HUDEP-2 (cell line): Measurements from ENCODE around the gene MINK1.
"Not testable (repeated sequence)": the region's sequence is repeated elsewhere in the genome, so short reads cannot be mapped to it uniquely, and the experiment has no call there.

Experiments
- DNase-seq, 76 experiments: peaks; one replicate each; lab custom pipeline; 2025; ENCODE audit not compliant: unreplicated experiment in 76 of 76; lab: John Stamatoyannopoulos, UW

The MINK1 gene

DNA sequence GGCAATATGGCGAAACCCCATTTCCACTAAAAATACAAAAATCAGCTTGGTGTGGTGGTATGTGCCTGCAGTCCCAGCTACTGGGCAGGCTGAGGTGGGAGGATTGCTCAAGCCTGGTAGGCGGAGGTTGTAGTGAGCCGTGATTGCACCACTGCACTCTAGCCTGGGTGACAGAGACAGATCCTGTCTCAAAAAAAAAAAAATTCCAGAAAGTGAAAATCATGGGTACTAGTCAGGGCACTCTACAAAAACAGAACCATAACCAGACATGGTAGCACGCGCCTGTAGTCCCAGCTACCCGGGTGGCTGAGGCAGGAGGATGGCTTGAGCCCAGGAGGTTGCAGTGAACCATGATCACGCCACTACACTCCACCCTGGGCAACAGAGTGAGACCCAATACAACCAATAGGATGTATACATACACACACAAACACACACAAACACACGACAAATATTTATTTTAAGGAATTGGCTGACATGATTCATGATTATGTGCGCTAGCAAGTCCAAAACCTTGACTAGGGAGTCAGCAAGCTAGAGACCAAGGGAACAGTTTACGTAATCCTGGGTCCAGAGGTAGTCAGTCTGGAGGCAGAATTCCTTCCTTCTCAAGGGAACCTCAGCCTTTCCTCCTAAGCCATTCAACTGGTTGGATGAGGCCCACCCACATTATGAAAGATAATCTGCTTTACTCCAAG lies 87.4 kb downstream of the MINK1 start:
- DNase-seq, result no peak

DNA sequence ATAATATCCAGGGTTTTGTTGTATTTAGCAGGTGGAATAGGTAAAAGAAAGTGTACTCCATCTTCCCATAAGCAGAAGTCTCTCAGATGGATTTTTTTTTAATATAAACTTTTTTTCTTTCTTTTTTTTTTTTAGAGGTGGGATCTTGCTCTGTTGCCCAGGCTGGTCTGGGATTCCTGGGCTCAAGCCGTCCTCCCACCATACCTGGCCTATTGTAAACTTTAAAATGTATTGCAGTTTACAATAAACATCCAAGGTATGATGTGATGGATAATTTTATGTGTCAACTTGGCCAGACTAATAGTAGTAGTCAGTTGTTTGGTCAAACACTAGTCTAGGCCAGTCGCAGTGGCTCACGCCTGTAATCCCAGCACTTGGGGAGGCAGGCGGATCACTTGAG lies 88.2 kb downstream of the MINK1 start:
- DNase-seq, result no peak

DNA sequence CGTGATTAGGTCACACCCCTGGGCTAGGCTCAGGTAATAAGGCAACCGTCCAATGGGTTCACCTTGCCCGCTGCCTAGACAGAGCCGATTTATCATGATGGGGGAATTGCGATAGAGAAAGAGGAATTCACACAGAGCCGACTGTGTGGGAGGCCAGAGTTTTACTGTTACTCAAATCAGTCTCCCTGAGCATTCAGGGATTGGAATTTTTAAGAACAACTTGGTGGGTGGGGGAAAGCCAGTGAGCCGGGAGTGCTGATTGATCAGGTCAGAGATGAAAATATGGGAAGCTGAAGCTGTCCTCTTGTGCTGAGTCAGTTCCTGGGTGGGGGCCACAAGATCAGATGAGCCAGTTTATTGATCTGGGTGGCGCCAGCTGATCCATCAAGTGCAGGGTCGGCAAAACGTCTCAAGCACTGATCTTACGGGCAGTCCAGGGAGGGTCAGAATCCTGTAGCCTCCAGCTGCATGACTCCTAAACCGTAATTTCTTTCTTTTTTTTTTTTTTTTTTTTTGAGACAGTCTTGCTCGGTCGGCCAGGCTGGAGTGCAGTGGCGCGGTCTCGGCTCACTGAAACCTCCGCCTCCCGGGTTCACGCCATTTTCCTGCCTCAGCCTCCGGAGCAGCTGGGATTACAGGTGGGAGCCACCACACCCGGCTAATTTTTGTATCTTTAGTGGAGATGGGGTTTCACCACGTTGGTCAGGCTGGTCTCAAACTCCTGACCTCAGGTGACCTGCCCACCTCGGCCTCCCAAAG lies 93.6 kb downstream of the MINK1 start:
- DNase-seq, result not testable (repeated sequence)

DNA sequence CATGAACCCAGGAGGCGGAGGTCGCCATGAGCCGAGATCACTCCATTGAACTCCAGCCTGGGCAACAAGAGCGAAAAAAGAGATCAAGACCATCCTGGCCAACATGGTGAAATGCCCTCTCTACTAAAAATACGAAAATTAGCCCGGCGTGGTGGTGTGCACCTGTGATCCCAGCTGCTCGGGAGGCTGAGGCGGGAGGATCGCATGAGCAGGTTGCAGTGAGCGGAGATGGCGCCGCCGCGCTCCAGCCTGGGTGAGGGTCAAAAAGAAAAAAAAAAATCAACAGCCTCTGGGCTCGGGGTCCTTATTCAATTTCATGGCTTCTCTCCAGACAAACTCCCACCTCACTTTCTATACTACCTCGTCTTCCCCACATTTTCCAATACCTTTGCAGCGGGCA lies 95.7 kb downstream of the MINK1 start:
- DNase-seq, result no peak

DNA sequence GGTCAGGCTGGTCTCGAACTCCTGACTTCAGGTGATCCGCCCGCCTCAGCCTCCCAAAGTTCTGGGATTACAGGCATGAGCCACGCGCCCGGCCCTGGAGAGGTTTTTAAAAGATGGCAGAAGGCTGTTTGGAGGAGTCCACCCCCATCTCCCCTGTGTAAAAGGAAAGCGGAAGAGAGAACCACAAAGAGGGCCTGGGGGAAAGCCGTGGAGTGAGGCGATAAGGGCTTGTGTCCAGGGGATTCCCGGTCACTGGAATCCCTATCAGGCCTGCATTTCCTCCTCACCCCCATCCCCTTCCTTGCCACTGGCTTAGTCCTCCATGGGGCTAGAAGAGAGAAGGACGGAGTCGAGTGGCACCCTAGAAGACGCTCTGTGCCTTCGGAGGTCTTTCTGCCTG lies 98.8 kb downstream of the MINK1 start, which contains the start of gene GP1BA:
TSS of gene GP1BA (plus strand) at position 315 of the 400 bp plus-strand sequence. CDS start 328 bp downstream, outside the sequence.
- DNase-seq, result no peak

DNA sequence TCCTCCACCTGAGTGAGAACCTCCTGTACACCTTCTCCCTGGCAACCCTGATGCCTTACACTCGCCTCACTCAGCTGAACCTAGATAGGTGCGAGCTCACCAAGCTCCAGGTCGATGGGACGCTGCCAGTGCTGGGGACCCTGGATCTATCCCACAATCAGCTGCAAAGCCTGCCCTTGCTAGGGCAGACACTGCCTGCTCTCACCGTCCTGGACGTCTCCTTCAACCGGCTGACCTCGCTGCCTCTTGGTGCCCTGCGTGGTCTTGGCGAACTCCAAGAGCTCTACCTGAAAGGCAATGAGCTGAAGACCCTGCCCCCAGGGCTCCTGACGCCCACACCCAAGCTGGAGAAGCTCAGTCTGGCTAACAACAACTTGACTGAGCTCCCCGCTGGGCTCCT lies 99.6 kb downstream of the MINK1 start:
- no peak for DNase-seq

DNA sequence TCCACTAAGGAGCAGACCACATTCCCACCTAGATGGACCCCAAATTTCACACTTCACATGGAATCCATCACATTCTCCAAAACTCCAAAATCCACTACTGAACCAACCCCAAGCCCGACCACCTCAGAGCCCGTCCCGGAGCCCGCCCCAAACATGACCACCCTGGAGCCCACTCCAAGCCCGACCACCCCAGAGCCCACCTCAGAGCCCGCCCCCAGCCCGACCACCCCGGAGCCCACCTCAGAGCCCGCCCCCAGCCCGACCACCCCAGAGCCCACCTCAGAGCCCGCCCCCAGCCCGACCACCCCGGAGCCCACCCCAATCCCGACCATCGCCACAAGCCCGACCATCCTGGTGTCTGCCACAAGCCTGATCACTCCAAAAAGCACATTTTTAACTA lies 100.5 kb downstream of the MINK1 start:
- DNase-seq, result no peak

DNA sequence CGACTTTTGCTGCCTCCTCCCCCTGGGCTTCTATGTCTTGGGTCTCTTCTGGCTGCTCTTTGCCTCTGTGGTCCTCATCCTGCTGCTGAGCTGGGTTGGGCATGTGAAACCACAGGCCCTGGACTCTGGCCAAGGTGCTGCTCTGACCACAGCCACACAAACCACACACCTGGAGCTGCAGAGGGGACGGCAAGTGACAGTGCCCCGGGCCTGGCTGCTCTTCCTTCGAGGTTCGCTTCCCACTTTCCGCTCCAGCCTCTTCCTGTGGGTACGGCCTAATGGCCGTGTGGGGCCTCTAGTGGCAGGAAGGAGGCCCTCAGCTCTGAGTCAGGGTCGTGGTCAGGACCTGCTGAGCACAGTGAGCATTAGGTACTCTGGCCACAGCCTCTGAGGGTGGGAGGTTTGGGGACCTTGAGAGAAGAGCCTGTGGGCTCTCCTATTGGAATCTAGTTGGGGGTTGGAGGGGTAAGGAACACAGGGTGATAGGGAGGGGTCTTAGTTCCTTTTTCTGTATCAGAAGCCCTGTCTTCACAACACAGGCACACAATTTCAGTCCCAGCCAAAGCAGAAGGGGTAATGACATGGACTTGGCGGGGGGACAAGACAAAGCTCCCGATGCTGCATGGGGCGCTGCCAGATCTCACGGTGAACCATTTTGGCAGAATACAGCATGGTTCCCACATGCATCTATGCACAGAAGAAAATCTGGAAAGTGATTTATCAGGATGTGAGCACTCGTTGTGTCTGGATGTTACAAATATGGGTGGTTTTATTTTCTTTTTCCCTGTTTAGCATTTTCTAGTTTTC lies 101.2 kb downstream of the MINK1 start:
- peak in 15 of 76 experiments; percentile 4 to 54 (median 20) for DNase-seq

DNA sequence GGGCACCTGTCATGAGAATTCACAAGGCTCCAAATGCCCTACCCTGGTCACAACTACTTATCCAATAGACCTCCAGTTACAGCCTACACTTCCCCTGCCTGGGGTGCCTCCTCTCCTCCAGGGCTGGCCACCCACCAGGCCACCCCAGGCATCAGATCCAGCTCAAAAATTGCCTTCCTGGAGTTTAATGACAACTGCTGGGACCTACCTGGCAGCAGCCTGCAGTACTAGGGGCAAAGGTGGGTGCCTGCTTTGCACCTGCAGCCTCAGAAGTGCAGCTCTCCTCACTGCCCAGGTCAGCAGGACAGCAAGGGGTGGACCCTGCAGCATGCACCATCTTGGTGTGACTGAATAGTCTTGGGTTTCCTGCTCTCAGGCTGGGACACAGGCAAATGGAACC lies 102.5 kb downstream of the MINK1 start:
- no peak for DNase-seq

DNA sequence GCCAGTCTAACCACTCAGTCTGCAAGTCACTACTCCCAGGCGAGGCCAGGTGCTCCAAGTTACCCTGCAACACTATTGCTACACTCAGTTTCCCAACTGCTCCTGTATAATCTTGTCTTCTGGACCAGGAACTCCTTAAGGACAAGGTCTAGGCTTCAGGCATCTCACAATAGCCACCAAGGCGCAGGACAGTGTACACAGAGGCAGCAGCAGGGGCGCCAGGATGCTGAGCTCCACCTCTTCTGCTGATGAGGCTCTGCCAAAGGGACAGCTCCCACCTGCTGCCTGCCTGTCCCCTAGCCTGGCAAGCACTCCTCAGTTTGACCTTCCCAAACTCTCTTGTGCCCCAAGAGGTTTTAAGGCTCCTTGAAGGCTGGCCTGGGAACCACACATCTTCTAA lies 103.3 kb downstream of the MINK1 start:
- DNase-seq, result no peak

DNA sequence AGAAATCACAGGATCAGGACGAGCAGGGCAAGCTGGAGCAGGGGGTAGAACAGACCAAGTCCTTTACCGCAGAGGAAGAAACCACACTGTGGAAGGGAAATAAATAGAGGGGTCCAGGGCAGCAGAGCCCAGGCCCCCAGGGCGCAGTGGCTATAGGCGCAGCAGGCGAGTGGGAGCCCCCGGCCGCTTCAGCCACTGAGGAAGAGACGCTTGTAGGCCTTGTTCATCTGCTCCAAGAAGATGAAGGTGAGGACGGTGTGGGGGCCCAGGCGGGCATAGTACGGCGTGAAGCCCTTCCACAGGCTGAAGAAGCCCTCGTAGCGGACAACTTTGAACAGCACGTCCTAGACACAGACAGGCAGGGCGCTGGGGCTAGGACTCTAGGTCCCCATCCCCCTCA lies 104.4 kb downstream of the MINK1 start:
- no peak for DNase-seq

DNA sequence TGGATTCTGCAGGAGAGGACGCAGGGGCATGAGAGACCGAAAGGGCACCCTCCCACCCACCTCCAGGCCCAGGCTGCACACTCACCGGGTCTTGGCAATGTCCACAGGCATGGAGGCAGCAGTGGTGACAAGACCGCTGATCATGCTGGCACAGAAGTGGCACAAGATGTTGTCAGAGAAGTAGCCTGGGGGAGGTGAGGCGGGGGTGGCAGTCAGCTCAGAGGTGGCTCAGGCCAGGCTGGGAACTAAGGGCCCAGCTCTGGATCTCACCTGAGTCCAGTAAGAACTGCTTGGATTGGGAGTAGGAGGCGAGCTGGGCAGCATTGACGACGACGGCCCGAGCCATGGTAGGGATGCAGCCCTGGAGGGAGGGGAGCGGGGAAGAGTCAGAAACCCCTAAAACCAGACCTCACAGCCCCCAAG lies 104.9 kb downstream of the MINK1 start:
- no peak for DNase-seq

DNA sequence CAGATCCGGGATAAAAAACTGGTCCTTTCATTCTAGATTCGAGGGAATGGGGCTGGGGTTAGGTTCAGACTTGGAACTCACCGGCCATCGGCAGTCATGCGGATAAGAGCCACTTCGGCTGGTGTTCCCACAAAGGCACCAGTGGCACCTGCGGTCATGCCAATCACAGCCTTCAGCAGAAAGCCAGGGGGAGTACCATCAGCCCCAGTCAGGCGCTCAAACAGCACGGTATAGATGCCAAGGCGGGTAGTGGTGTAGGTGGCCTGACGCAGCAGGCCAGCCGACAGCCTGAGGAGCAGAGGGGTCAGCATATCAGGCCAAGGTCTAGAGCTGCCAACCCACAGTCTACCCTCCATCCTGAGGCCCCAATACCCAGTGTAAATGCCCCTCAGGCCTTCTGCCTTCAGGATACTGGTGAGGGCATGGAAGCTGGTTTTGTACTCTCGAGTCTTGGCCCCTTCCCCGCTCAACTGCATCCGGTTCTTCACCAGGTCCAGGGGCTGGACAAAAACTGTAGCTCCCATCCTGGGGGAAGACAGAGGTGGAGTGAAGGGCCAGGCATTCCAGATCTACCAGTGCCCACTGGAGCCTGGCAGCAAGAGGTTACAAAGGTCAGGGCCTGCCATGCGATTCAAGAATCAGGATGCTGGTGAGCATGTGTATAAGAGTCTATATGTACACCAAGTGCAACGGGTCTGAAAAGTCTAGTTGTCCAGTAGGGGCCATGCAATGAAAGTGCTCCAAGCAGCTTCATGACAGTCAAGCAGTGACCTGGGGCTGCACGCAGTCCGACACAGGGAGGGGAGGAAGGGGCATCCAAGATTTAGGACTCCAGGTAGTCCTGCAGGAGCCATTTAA lies 105.8 kb downstream of the MINK1 start:
- DNase-seq, result peak in 2 of 76 experiments; percentile 28 to 52

DNA sequence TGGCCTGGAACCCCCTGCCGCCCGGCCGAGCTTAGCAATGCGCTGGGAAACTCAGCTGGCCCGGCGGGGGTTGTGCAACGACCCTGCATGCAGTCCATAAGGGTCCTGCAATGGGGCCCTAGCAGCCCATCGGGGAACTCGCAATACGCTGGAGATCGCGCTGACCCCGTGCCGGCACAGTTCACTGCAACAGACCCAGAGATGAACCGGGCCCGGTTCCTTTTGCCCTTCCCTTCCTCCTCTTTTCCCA lies 106.3 kb downstream of the MINK1 start:
- peak in 2 of 76 experiments; percentile 8 to 43 for DNase-seq

DNA sequence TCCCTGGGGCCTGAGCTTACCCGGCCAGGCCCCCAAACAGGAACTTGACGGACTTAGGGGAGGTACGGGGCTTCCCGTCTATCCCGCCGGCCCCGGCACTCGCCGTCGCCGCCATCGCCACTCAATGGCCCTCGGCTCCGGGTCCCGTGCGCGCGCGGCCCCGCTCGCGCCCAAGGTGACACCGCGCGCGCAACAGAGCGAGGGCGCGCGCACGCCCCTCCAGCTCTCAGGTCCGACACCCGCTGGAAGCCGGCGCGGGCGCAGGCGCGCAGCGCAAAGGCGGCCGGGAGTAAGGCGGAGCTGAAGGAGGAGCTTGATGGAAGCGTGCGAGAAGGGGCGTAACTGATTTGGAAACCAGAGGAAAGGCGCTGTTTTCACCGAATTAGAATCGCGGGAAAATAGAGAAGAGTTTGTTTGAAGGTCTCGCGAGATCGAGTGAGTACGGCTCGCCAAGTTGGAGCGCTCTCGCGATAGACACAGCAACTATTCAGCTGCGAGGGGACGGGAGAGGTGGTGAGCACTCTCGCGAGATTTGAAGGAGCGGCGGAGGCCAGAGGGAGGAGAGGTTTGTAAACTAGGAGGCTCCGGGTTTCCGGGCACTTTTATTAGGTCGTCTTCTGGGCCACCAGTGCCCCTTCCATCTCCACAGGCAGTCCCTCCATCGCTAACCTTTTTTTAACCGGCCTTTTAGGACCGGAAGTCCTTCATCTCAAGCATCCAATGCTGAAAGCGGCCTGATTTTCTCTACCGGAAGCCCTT lies 106.8 kb downstream of the MINK1 start, which contains the start of the genes RNF167 and SLC25A11:
TSS of gene RNF167 (plus strand) at position 473 of the 759 bp plus-strand sequence. CDS start 642 bp downstream, outside the sequence.
TSS of gene SLC25A11 (minus strand) at position 251 of the 759 bp plus-strand sequence. CDS start at position 115, 136 bp downstream.
- peak in 75 of 76 experiments; percentile 74 to 100 (median 97) for DNase-seq

DNA sequence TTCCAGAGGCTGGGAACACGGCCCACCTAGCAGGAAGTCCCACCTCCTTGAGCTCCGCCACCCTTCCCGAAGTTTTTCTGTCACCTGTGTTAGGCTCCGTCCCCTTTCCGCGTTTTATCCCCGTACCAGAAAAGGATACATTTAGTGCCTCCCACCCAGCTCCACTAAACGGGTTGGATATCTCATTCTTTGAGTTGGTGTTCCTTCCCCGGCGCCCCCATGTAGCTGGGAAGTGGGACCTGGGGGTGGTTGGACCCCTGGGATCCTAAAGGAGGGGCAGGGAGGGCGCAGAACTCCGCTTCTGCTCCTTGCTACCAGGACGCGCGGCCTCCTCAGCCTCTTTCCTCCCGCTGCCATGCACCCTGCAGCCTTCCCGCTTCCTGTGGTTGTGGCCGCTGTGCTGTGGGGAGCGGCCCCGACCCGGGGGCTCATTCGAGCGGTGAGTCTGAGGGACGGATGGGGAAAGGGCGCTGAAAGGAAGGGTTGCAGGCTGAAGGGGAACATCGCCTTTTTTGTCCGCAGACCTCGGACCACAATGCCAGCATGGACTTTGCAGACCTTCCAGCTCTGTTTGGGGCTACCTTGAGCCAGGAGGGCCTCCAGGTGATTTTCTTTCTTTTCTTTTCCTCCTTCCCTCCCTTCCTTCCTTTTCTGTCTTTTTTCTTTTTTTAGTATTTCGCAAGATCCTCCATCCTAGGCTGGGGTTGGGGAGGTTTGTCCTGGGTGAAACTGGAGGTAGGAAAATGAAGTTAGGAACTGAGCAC lies 107.6 kb downstream of the MINK1 start:
- peak in 7 of 76 experiments; percentile 22 to 84 (median 59) for DNase-seq

DNA sequence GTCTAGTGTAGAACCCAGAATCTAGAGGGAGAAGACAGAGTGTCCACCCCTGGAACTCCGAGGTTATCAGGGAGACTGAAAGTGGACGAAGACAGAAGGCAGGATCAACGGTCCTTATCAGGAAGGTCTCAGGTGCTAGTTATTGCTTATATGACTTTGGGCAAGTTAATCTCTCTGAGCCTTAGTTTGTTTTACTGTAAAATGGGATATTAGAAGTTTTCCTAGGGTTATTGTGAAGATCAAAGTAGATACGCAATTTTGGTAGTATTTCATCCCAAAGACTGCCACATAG lies 108.1 kb downstream of the MINK1 start:
- DNase-seq, result no peak

DNA sequence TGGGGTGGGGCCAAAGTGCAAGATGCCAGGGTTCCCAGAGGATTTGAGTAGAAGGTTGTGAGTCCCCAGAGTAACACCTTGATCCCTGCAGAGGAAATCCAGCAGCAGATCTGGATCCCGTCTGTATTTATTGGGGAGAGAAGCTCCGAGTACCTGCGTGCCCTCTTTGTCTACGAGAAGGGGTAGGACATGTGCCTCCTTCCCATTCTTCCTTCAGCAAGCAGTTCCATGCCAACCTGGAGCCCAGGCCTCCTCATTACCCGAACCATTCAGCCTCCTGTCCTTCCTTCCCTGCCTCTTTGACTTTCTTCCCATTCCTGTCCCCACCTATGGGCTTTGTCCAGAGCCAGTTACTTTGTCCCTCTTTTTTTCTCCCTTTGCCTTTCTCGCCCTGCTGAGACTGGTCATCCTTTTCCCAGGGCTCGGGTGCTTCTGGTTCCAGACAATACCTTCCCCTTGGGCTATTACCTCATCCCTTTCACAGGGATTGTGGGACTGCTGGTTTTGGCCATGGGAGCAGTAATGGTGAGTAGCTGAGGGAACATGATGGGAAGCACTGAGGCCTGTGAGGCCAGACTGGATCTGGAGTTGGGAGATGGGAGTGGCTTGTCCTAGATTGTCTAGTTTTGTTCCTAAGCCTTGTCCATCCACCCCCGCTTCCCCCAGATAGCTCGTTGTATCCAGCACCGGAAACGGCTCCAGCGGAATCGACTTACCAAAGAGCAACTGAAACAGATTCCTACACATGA lies 109.8 kb downstream of the MINK1 start:
- no peak for DNase-seq
